ENCODE measurements around the gene PRKCZ. TPM values are rescaled to one million over a fixed set of nuclear protein-coding genes. Genes with fewer than 3 reads are reported as not detected.

The PRKCZ gene
- total and polyA plus RNA-seq, 2 donors (not counting 1 experiment from before 2014, with no cell fraction given), result 1.6 to 2.0 TPM

DNA sequence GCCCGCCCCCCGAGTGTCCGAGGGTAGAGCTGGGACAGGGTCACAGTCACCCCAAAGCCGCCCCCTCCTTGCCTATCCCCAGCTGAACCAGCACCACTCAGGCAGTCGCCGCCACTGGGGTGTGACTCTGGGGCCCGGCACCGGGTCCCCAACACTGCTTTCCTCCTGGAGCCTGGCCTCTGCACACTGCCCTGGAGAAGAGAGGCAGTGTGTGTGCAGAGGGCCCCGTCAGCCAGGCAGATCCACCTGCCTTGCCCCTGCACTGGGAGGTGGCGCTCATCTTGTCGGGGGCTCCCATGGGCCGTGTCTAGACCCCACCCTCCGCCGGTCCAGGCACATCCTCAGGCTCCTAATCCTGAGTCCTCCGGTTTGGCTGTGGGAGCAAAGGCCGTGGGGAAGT lies 128.7 kb downstream of the PRKCZ start:
- Histone ChIP-seq H3K4me3 (replicated peaks in 1 of 4; ENCODE audit: control extremely low read depth in 1 of 4, insufficient read depth in 1 of 4, low read depth in 3 of 4, low read length in 4 of 4) (no peak overlapping the region), H3K9me3 (ENCODE audit: control insufficient read depth, insufficient read depth, low read depth, low read length) (no peaks in the 10 kb centered on the region), H3K27ac (ENCODE audit: insufficient read depth, low read length) (no peak overlapping the region), H3K79me2 (ENCODE audit: control insufficient read depth, insufficient read depth, low read length) (no peaks in the 10 kb centered on the region), H3K27me3 (ENCODE audit: control insufficient read depth, insufficient read depth, low read length) (no peaks in the 10 kb centered on the region), H3K4me1 (ENCODE audit: control insufficient read depth, extremely low read depth, insufficient read depth, low read length) (no peaks in the 10 kb centered on the region), H4K20me1 (ENCODE audit: control insufficient read depth, extremely low read depth, insufficient read depth, low read length) (no peaks in the 10 kb centered on the region), H3K9ac (ENCODE audit: insufficient read depth, low read length) (no peak overlapping the region), H3K36me3 (ENCODE audit: control insufficient read depth, insufficient read depth, low read length) (no peaks in the 10 kb centered on the region), H2AFZ (ENCODE audit: low read length) (no peak overlapping the region), H3K4me2 (ENCODE audit: extremely low read depth, insufficient read depth, low read length) (no peak overlapping the region)
- TF ChIP-seq EZH2 (IDR thresholded peaks at IDR 0.05; ENCODE audit: low read length, missing control alignments) (no peak), CTCF (conservative IDR thresholded peaks at IDR 0.05 in 1 of 2, IDR thresholded peaks at IDR 0.05 in 1 of 2; ENCODE audit: low read depth in 1 of 2, low read length in 2 of 2) (no peak)
- DNase-seq (ENCODE audit: low read depth in 2 of 2), result no peak

- H3K27ac ChIP-seq (ENCODE audit: insufficient read depth, low read length), result no peak overlapping the region
- H3K9me3 ChIP-seq (ENCODE audit: control insufficient read depth, insufficient read depth, low read depth, low read length), result no peaks in the 10 kb centered on the region
- H2AFZ ChIP-seq (ENCODE audit: low read length), result no peak overlapping the region
- no peak for TF ChIP-seq EZH2 (IDR thresholded peaks at IDR 0.05; ENCODE audit: low read length, missing control alignments)
- TF ChIP-seq CTCF (conservative IDR thresholded peaks at IDR 0.05 in 1 of 2, IDR thresholded peaks at IDR 0.05 in 1 of 2; ENCODE audit: low read depth in 1 of 2, low read length in 2 of 2), result no peak
- H4K20me1 ChIP-seq (ENCODE audit: control insufficient read depth, extremely low read depth, insufficient read depth, low read length), result no peaks in the 10 kb centered on the region
- no peak overlapping the region for H3K4me3 ChIP-seq (replicated peaks in 1 of 4; ENCODE audit: control extremely low read depth in 1 of 4, insufficient read depth in 1 of 4, low read depth in 3 of 4, low read length in 4 of 4)
- DNase-seq (ENCODE audit: low read depth in 2 of 2), result no peak
- no peaks in the 10 kb centered on the region for H3K79me2 ChIP-seq (ENCODE audit: control insufficient read depth, insufficient read depth, low read length)
- H3K27me3 ChIP-seq (ENCODE audit: control insufficient read depth, insufficient read depth, low read length), result no peaks in the 10 kb centered on the region
- no peak overlapping the region for H3K9ac ChIP-seq (ENCODE audit: insufficient read depth, low read length)
- H3K4me1 ChIP-seq (ENCODE audit: control insufficient read depth, extremely low read depth, insufficient read depth, low read length), result no peaks in the 10 kb centered on the region
- no peak overlapping the region for H3K4me2 ChIP-seq (ENCODE audit: extremely low read depth, insufficient read depth, low read length)
- no peaks in the 10 kb centered on the region for H3K36me3 ChIP-seq (ENCODE audit: control insufficient read depth, insufficient read depth, low read length)
These were observed 129.2 kb downstream of the PRKCZ start for GRCh38 chr1:2179283-2180013.

GRCh38 chr1:2180297-2181245 lies 130.4 kb downstream of the PRKCZ start:
- TF ChIP-seq EZH2 (IDR thresholded peaks at IDR 0.05; ENCODE audit: low read length, missing control alignments), result no peak
- no peak for TF ChIP-seq CTCF (conservative IDR thresholded peaks at IDR 0.05 in 1 of 2, IDR thresholded peaks at IDR 0.05 in 1 of 2; ENCODE audit: low read depth in 1 of 2, low read length in 2 of 2)
- Histone ChIP-seq H2AFZ (ENCODE audit: low read length) (no peak overlapping the region), H3K27me3 (ENCODE audit: control insufficient read depth, insufficient read depth, low read length) (no peaks in the 10 kb centered on the region), H3K4me3 (replicated peaks in 1 of 4; ENCODE audit: control extremely low read depth in 1 of 4, insufficient read depth in 1 of 4, low read depth in 3 of 4, low read length in 4 of 4) (no peak overlapping the region), H3K9ac (ENCODE audit: insufficient read depth, low read length) (no peak overlapping the region), H3K36me3 (ENCODE audit: control insufficient read depth, insufficient read depth, low read length) (no peaks in the 10 kb centered on the region), H3K27ac (ENCODE audit: insufficient read depth, low read length) (no peak overlapping the region), H3K4me1 (ENCODE audit: control insufficient read depth, extremely low read depth, insufficient read depth, low read length) (no peaks in the 10 kb centered on the region), H3K79me2 (ENCODE audit: control insufficient read depth, insufficient read depth, low read length) (no peaks in the 10 kb centered on the region), H4K20me1 (ENCODE audit: control insufficient read depth, extremely low read depth, insufficient read depth, low read length) (no peaks in the 10 kb centered on the region), H3K4me2 (ENCODE audit: extremely low read depth, insufficient read depth, low read length) (no peak overlapping the region), H3K9me3 (ENCODE audit: control insufficient read depth, insufficient read depth, low read depth, low read length) (no peaks in the 10 kb centered on the region)
- DNase-seq (ENCODE audit: low read depth in 2 of 2), result no peak
